ENCODE results near the gene LHX4.

Gene LHX4

DNA sequence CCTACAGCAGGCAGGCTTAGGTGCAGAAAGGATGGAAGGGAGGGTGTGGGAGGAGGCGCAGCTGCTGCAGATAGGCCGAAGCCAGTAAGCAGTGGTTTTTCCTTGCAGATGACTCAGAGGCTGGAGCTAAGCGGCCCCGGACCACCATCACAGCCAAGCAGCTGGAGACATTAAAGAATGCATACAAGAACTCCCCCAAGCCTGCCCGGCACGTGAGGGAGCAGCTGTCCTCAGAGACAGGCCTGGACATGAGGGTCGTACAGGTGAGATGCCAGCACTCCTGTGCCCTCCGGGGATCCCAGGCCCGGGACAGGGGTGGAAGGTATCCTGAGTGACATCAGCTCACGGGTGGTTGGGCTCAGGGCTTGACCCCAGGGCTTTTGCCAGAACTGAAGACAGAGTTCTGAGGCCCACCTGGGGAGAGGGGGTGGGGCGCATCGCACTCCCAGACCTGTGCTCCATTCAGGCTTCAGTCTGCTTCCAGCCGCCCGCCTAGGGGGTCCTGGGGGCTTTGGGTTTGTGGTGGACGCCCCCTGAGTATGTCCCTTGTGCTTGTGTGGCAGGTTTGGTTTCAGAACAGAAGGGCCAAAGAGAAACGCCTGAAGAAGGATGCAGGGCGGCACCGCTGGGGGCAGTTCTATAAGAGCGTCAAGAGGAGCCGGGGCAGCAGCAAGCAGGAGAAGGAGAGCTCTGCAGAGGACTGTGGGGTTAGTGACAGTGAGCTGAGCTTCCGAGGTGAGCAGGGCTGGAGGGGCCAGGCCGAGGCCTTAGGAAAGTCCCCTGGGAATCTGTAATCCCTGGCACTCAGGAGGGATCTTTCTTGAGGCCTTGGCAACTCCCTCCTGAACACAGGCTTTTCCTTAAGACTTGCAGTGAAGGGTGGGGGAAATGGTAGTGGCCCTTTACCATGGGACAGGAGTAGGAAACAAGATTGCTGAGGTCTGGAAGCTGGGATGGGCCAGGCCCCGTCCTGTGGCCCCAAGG is 41.5 kb downstream of the LHX4 start:
- no peak for DNase-seq (ENCODE audit: low read depth in 2 of 2)

DNA sequence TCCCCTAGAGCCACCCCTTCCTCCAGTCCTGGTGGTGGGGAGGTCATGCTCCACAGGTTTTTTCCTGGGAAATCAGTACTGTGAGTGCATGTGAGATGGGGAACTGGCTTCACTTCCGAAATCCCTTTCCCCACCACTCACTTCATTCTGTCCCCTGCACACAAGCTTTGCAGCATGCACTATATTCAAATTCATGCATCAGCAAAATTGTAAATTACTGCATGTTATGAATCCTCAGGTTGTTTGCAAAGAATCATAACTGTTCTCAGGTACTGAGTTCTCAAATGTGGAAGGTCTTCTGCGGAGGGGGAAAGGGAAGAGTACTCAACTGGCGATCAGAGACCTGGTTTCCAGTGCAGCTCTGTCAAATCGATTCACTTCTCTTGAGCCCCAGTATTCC is 42.3 kb downstream of the LHX4 start:
- no peak for DNase-seq (ENCODE audit: low read depth in 2 of 2)

DNA sequence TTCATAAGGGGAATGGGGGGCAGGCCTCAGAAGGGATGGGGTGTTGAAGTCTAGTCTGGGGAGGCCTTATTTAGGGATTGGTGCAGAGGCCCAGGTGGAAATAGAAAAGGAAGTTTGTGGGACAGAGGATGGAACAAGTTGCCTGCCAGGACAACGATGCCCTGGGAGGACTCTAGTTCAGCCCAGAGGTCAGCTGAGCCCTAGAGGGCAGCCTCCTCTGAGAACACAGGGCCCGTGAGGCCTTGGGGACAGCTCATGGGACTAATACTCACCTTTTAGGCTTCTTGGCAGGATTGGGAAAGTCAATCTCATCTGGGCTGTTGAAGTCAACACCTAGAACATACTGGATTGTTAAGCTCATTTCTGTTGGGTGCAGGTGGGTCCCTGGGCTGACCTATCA is 43.0 kb downstream of the LHX4 start:
- DNase-seq (ENCODE audit: low read depth in 2 of 2), result no peak

DNA sequence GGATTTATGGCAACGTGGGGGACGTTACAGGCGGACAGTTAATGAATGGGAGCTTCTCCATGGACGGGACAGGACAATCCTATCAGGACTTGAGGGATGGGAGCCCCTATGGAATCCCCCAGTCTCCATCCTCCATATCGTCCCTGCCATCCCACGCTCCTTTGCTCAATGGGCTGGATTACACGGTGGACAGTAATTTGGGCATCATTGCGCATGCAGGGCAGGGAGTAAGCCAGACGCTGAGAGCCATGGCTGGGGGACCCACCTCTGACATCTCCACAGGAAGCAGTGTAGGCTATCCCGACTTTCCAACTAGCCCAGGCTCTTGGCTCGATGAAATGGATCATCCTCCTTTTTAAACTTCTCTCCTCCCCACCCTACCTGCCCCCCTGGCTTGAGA is 44.2 kb downstream of the LHX4 start:
- no peak for DNase-seq (ENCODE audit: low read depth in 2 of 2)

- no peak for DNase-seq (ENCODE audit: low read depth in 2 of 2)
Measured at GRCh38 chr1:180275726-180276125, 45.7 kb downstream of the LHX4 start.

GRCh38 chr1:180277476-180278193 is 47.6 kb downstream of the LHX4 start:
- DNase-seq (ENCODE audit: low read depth in 2 of 2), result no peak

DNA sequence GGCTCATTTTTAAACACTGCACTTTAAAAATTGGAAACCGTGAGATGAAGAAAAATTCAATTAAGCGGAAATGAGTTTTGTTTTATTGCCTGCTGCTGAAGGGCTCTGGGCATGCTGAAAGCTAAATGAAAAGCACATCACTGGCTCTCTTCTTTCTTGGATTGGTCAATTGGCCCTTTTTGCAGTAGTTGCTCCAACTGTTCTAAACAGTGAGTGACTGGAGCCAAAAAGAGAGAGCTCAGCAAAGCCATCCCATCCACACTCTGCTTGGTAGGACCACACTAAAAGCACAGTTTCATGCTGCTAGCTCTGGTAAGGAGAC is 48.1 kb downstream of the LHX4 start:
- no peak for DNase-seq (ENCODE audit: low read depth in 2 of 2)

DNA sequence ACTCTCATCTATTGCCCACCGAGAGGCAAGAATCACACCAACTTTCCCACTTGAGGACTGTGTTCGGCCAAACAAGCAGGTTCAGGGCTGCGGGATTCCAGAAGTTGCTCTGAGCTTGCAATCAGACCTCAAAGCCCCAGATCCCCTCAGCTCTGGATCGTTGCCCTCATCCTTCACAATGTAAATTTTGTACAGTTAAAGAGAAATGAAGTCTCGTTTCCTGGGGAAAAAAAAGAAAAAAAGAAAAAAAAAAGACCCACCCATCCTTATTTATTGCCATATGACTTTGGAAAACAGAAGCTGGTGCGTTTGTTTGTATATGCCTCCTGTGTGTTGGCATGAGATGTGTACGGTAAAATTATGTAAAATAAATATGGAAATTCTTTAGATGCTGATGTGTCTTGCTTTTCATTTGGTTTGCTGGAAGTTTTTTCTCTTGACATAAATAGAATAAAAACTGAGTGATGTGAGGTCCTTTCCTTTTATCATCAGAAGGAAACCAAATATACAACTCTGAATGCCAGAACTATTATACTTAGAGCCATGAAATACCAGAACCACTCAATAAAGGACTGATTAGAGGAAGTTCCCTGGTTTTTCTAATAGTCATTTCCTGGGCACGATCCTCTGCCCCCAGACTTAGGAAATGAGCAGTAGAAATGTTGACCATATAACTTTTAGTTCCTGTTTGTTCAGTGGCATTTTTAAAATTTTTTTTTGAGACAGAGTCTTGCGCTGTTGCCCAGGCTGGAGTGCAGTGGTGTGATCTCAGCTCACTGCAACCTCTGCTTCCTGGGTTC is 48.7 kb downstream of the LHX4 start:
- no peak for DNase-seq (ENCODE audit: low read depth in 2 of 2)

GRCh38 chr1:180279651-180280050 is 49.6 kb downstream of the LHX4 start:
- no peak for DNase-seq (ENCODE audit: low read depth in 2 of 2)

DNA sequence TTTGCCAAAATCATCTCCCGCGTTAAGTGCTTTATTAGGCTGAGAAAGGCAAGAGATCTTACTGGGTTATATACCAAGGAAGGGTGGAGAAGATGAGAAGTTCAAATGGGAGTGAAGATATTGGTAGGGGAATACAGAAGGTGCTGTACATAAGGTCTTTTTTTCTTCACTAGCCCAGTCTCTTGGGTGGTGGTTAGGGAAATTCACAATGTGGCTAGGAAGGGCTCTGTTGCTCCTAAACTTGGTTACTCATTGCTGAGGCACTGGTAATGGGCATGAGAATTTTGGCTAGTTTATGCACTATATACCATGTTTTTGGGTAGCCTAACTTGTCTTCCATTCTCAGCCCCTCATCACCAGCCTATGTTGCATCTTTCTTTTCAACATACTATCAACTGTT is 50.6 kb downstream of the LHX4 start:
- DNase-seq (ENCODE audit: low read depth in 2 of 2), result no peak

- no peak for DNase-seq (ENCODE audit: low read depth in 2 of 2)
Measured at GRCh38 chr1:180281490-180281889, 51.4 kb downstream of the LHX4 start.

GRCh38 chr1:180282401-180283044 is 52.5 kb downstream of the LHX4 start:
- DNase-seq (ENCODE audit: low read depth in 2 of 2), result no peak

GRCh38 chr1:180283098-180283497 is 53.0 kb downstream of the LHX4 start:
- no peak for DNase-seq (ENCODE audit: low read depth in 2 of 2)

GRCh38 chr1:180286417-180286816 is 56.4 kb downstream of the LHX4 start:
- DNase-seq (ENCODE audit: low read depth in 2 of 2), result no peak

DNA sequence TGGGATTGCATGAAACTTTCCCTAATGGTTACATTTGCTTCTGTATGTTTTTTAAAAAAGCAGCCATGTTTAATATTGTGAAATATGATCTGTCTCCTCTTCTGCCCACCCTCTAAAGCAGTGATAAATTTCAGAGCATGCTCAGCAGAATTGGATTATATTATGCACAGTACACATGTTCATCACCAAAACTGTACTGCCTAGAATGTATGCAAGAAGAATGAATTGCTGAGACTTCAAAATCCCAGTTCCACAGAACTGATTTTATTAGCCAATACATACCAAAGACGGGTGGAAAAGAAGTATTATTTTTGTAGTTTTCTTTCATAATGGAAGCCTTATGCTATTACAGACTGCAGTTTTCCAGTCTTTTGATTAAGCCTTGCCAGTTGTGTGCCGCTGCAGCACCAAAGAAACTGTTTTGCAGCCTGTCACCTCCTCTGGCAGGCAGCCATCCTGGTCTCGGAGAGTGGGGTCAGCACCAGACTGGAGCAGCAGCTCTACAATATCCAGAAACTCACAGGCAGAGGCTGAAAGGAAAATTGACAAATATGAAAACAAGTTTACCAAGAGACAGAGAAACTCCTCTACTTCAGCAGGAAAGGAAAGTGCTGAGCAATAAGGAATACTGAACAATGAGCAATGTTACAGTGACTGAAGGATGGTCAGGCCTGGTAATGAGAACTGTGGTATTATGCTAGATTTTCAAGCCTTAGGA is 58.1 kb downstream of the LHX4 start:
- DNase-seq (ENCODE audit: low read depth in 2 of 2), result no peak

- DNase-seq (ENCODE audit: low read depth in 2 of 2), result no peak
Measured at GRCh38 chr1:180288940-180289339, 58.9 kb downstream of the LHX4 start.

GRCh38 chr1:180290265-180291001 is 60.4 kb downstream of the LHX4 start:
- no peak for DNase-seq (ENCODE audit: low read depth in 2 of 2)

DNA sequence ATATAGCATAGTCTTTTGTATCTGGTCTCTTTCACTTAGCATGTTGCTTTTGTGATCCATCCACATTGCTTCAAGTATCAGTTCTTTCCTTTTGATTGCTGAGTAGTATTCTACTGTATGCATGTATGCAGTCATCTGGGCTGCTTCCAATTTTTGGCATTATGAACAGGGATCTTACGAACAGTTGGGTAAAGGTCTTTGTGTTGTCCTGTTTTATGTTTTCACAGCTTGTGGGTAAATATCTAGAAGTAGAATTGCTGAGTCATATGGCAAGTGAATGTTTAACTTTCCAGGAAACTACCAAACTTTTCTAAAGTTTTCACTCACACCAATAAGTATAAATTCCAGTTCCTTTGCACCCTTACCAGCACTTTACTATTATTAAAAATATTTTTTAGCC is 60.9 kb downstream of the LHX4 start:
- no peak for DNase-seq (ENCODE audit: low read depth in 2 of 2)

GRCh38 chr1:180294711-180295110 is 64.6 kb downstream of the LHX4 start:
- DNase-seq (ENCODE audit: low read depth in 2 of 2), result no peak

- DNase-seq (ENCODE audit: low read depth in 2 of 2), result no peak
Measured at GRCh38 chr1:180295999-180296398, 65.9 kb downstream of the LHX4 start.
